ENCODE results near the gene TENM4.

- TF ChIP-seq POLR2A (IDR thresholded peaks at IDR 0.05) (no peak), CTCF (IDR thresholded peaks at IDR 0.05) (no peak)
Observed at GRCh38 chr11:79045800-79046304, 395.0 kb downstream of the TENM4 start.

All from heart left ventricle (tissue), 13 donors.